Neuronal stem cell (in vitro differentiated cells): ENCODE results near the gene TRIM67.
"Not testable (repeated sequence)": the region's sequence is repeated elsewhere in the genome, so short reads cannot be mapped to it uniquely, and the experiment has no call there.

Source experiments
- DNase-seq: peaks from one replicate; pipeline ENCODE4 v3.0.0-alpha.2; 2013; ENCODE audit warnings: low spot score
- H2AFZ ChIP-seq: one replicate; pipeline ENCODE4 v1.6.1; 2013; ENCODE audit warnings: mild to moderate bottlenecking, low read length, inconsistent platforms
- H2AK5ac ChIP-seq: 2 replicates; pipeline ENCODE4 v1.6.1; 2013; ENCODE audit warnings: low read depth, mild to moderate bottlenecking, inconsistent platforms, low read length, moderate library complexity, mixed read lengths
- H2BK120ac ChIP-seq: 2 replicates; pipeline ENCODE4 v1.6.1; 2013; ENCODE audit warnings: low read depth, mild to moderate bottlenecking, inconsistent platforms, low read length, moderate library complexity, mixed read lengths
- H2BK12ac ChIP-seq: one replicate; pipeline ENCODE4 v1.6.1; 2013; ENCODE audit warnings: low read length, inconsistent platforms
- H2BK15ac ChIP-seq: 2 replicates; pipeline ENCODE4 v1.6.1; 2013; ENCODE audit warnings: mild to moderate bottlenecking, low read length, inconsistent platforms, mixed read lengths
- H2BK5ac ChIP-seq: one replicate; pipeline ENCODE4 v1.6.1; 2013; ENCODE audit warnings: inconsistent platforms, mild to moderate bottlenecking, low read length, moderate library complexity
- H3K14ac ChIP-seq: one replicate; pipeline ENCODE4 v1.6.1; 2013; ENCODE audit warnings: low read length, inconsistent platforms
- H3K18ac ChIP-seq: 2 replicates; pipeline ENCODE4 v1.6.1; 2013; ENCODE audit warnings: low read length, inconsistent platforms
- H3K23ac ChIP-seq: 2 replicates; pipeline ENCODE4 v1.6.1; 2013; ENCODE audit warnings: low read depth, mild to moderate bottlenecking, mixed read lengths, low read length, inconsistent platforms; ENCODE audit not compliant: poor library complexity
- H3K27ac ChIP-seq: replicated peaks from 3 replicates; pipeline ENCODE4 v1.5.1; 2013; ENCODE audit warnings: low read length, inconsistent platforms
- H3K27me3 ChIP-seq, 3 experiments: 2 replicates each; pipeline ENCODE4 v1.6.1; 2013; ENCODE audit warnings: low read length in 3 of 3, mild to moderate bottlenecking in 2 of 3, inconsistent platforms in 1 of 3, low read depth in 1 of 3, mixed read lengths in 1 of 3, moderate library complexity in 1 of 3; ENCODE audit not compliant: control insufficient read depth in 3 of 3, insufficient read depth in 3 of 3
- H3K36me3 ChIP-seq, 2 donors: replicated peaks in 1 of 2; 2 replicates each; pipeline ENCODE4 v1.6.1; 2013; ENCODE audit warnings: low read length in 2 of 2; ENCODE audit not compliant: control insufficient read depth in 2 of 2, insufficient read depth in 2 of 2
- H3K4ac ChIP-seq: 2 replicates; pipeline ENCODE4 v1.6.1; 2013; ENCODE audit warnings: inconsistent platforms, mild to moderate bottlenecking, low read length, moderate library complexity
- H3K4me1 ChIP-seq, 2 donors: 1 replicate in 1 of 2; 2 replicates in 1 of 2; pipeline ENCODE4 v1.6.1; 2013; ENCODE audit warnings: low read length in 2 of 2, low read depth in 1 of 2; ENCODE audit not compliant: control insufficient read depth in 2 of 2, insufficient read depth in 1 of 2
- H3K4me2 ChIP-seq: one replicate; pipeline ENCODE4 v1.6.1; 2013; ENCODE audit warnings: mild to moderate bottlenecking, low read length, inconsistent platforms; ENCODE audit not compliant: insufficient read depth, poor library complexity, severe bottlenecking
- H3K4me3 ChIP-seq, 2 donors: 2 replicates each; pipeline ENCODE4 v1.5.1; 2013; ENCODE audit warnings: low read length in 2 of 2, mild to moderate bottlenecking in 2 of 2, inconsistent platforms in 1 of 2, moderate library complexity in 1 of 2
- H3K79me1 ChIP-seq: one replicate; pipeline ENCODE4 v1.6.1; 2013; ENCODE audit warnings: low read depth, mild to moderate bottlenecking, inconsistent platforms, low read length, moderate library complexity
- H3K9ac ChIP-seq: one replicate; pipeline ENCODE4 v1.6.1; 2013; ENCODE audit warnings: mild to moderate bottlenecking, low read depth, low read length, inconsistent platforms; ENCODE audit not compliant: poor library complexity
- H3K9me3 ChIP-seq, 2 donors: replicated peaks in 1 of 2; 2 replicates each; pipeline versions ENCODE3 to v1.6.1; 2013; ENCODE audit warnings: low read length in 2 of 2, mild to moderate bottlenecking in 2 of 2, inconsistent platforms in 1 of 2, low read depth in 1 of 2, mixed read lengths in 1 of 2, moderate library complexity in 1 of 2; ENCODE audit not compliant: control insufficient read depth in 2 of 2, insufficient read depth in 1 of 2
- H4K8ac ChIP-seq: one replicate; pipeline ENCODE4 v1.6.1; 2013; ENCODE audit warnings: low read depth, mild to moderate bottlenecking, inconsistent platforms, low read length, moderate library complexity
- H4K91ac ChIP-seq: one replicate; pipeline ENCODE4 v1.6.1; 2013; ENCODE audit warnings: low read length, low read depth, mild to moderate bottlenecking, inconsistent platforms; ENCODE audit not compliant: poor library complexity
- WGBS, 2 donors: extraction: QIAGEN DNeasy Blood & Tissue Kit; methylation state at CpG; one replicate each; pipeline ENCODE4 v1.1.7; 2013; ENCODE audit warnings: missing lambda C conversion rate in 2 of 2, mixed read lengths in 1 of 2; ENCODE audit not compliant: insufficient read length in 2 of 2, insufficient replicate concordance in 1 of 2; ENCODE audit errors: extremely low coverage in 2 of 2; 5-methylcytosine and 5-hydroxymethylcytosine counted together

Gene TRIM67

GRCh38 chr1:231128471-231128870 lies 33.4 kb upstream of the TRIM67 start:
- not testable (repeated sequence) for H2BK5ac ChIP-seq, H3K4ac ChIP-seq, H4K8ac ChIP-seq, H3K4me3 ChIP-seq, H3K4me1 ChIP-seq, H3K14ac ChIP-seq, H3K79me1 ChIP-seq, H4K91ac ChIP-seq, H3K27ac ChIP-seq, H3K27me3 ChIP-seq, H2BK12ac ChIP-seq, H3K4me2 ChIP-seq, H2BK120ac ChIP-seq, H3K23ac ChIP-seq, H3K9me3 ChIP-seq, H3K9ac ChIP-seq, H3K36me3 ChIP-seq, H2AK5ac ChIP-seq, H2BK15ac ChIP-seq, H3K18ac ChIP-seq, H2AFZ ChIP-seq, DNase-seq
- WGBS, 2 donors, result no CpG with 5 or more reads among the region's 27 CpGs

GRCh38 chr1:231130544-231130943 lies 31.3 kb upstream of the TRIM67 start:
- no peak for DNase-seq
- H2BK12ac ChIP-seq, result no peak overlapping the region
- no peak overlapping the region for H3K23ac ChIP-seq
- H3K27ac ChIP-seq, result no peak overlapping the region
- H2AFZ ChIP-seq, result no peak overlapping the region
- no peak overlapping the region for H2BK15ac ChIP-seq
- no peaks in the 10 kb centered on the region for H3K36me3 ChIP-seq
- no CpG with 5 or more reads among the region's 4 CpGs for WGBS, 2 donors
- H3K18ac ChIP-seq, result no peak overlapping the region
- H3K9me3 ChIP-seq, result peaks cover 0 to 2% of the 10 kb centered on the region in 2 donors
- no peak overlapping the region for H4K91ac ChIP-seq
- H3K4me1 ChIP-seq, result no peaks in the 10 kb centered on the region
- H3K4ac ChIP-seq, result no peak overlapping the region
- no peak overlapping the region for H3K14ac ChIP-seq
- H2BK5ac ChIP-seq, result no peak overlapping the region
- no peak overlapping the region for H3K4me2 ChIP-seq
- no peak overlapping the region for H3K9ac ChIP-seq
- no peaks in the 10 kb centered on the region for H3K27me3 ChIP-seq
- no peak overlapping the region for H4K8ac ChIP-seq
- no peak overlapping the region for H3K4me3 ChIP-seq
- H2BK120ac ChIP-seq, result no peak overlapping the region
- no peaks in the 10 kb centered on the region for H3K79me1 ChIP-seq
- no peak overlapping the region for H2AK5ac ChIP-seq

GRCh38 chr1:231132591-231132990 lies 29.3 kb upstream of the TRIM67 start:
- H3K9ac ChIP-seq, H3K4me3 ChIP-seq, H3K79me1 ChIP-seq, H4K91ac ChIP-seq, H3K27ac ChIP-seq, H2BK12ac ChIP-seq, H2AFZ ChIP-seq, H3K36me3 ChIP-seq, H2BK120ac ChIP-seq, H4K8ac ChIP-seq, H3K27me3 ChIP-seq, H3K18ac ChIP-seq, H3K14ac ChIP-seq, H3K4me2 ChIP-seq, H3K4ac ChIP-seq, H2BK15ac ChIP-seq, DNase-seq, H3K23ac ChIP-seq, H3K9me3 ChIP-seq, H3K4me1 ChIP-seq, H2BK5ac ChIP-seq, H2AK5ac ChIP-seq: not testable (repeated sequence)
- WGBS, 2 donors, result no CpG with 5 or more reads among the region's 8 CpGs

GRCh38 chr1:231134624-231135023 lies 27.2 kb upstream of the TRIM67 start:
- Histone ChIP-seq H3K9ac (no peak overlapping the region), H4K91ac (no peak overlapping the region), H2BK5ac (no peak overlapping the region), H3K27ac (no peak overlapping the region), H3K9me3 (no peaks in the 10 kb centered on the region), H2BK15ac (no peak overlapping the region), H3K36me3 (no peaks in the 10 kb centered on the region), H2AK5ac (no peak overlapping the region), H3K14ac (no peak overlapping the region), H3K23ac (no peak overlapping the region), H2BK120ac (no peak overlapping the region), H3K27me3 (peaks cover 0 to 8% (median 0%) of the 10 kb centered on the region in 3 experiments), H3K18ac (no peak overlapping the region), H3K79me1 (no peaks in the 10 kb centered on the region), H3K4me1 (no peaks in the 10 kb centered on the region), H3K4me2 (no peak overlapping the region), H3K4ac (no peak overlapping the region), H4K8ac (no peak overlapping the region), H2BK12ac (no peak overlapping the region), H3K4me3 (no peak overlapping the region), H2AFZ (no peak overlapping the region)
- DNase-seq, result no peak
- no CpG with 5 or more reads among the region's 5 CpGs for WGBS, 2 donors
